GM18868 (cell line): ENCODE results near the gene TNS1.

Experiments
- ATAC-seq: cut with Tn5 transposase; IDR thresholded peaks from one replicate; pipeline ENCODE4 v1.9.1; 2021; ENCODE audit warnings: mild to moderate bottlenecking, moderate library complexity; ENCODE audit not compliant: unreplicated experiment

TNS1 gene

GRCh38 chr2:217983276-217984233 lies 19.2 kb downstream of the TNS1 start:
- no peak for ATAC-seq

GRCh38 chr2:217981971-217982370 lies 20.8 kb downstream of the TNS1 start:
- ATAC-seq: no peak

GRCh38 chr2:217981084-217981730 lies 21.6 kb downstream of the TNS1 start:
- no peak for ATAC-seq

- ATAC-seq: no peak
Observed at GRCh38 chr2:217980591-217980990, 22.2 kb downstream of the TNS1 start.

GRCh38 chr2:217980036-217980435 lies 22.8 kb downstream of the TNS1 start:
- ATAC-seq: no peak

- ATAC-seq: no peak
Observed at GRCh38 chr2:217979151-217979811, 23.5 kb downstream of the TNS1 start.

GRCh38 chr2:217978536-217979150 lies 24.2 kb downstream of the TNS1 start:
- ATAC-seq: no peak

- no peak for ATAC-seq
Observed at GRCh38 chr2:217977840-217978535, 24.8 kb downstream of the TNS1 start.

- no peak for ATAC-seq
Observed at GRCh38 chr2:217976301-217976700, 26.5 kb downstream of the TNS1 start.

GRCh38 chr2:217975626-217976025 lies 27.2 kb downstream of the TNS1 start:
- no peak for ATAC-seq

- no peak for ATAC-seq
Observed at GRCh38 chr2:217974389-217975005, 28.3 kb downstream of the TNS1 start.

GRCh38 chr2:217973008-217973787 lies 29.6 kb downstream of the TNS1 start:
- ATAC-seq: no peak

- ATAC-seq: no peak
Observed at GRCh38 chr2:217972490-217972889, 30.3 kb downstream of the TNS1 start.

GRCh38 chr2:217972037-217972436 lies 30.8 kb downstream of the TNS1 start:
- ATAC-seq: no peak

GRCh38 chr2:217971166-217971565 lies 31.6 kb downstream of the TNS1 start:
- ATAC-seq: no peak

- ATAC-seq: no peak
Observed at GRCh38 chr2:217970206-217970605, 32.6 kb downstream of the TNS1 start.

GRCh38 chr2:217969588-217969987 lies 33.2 kb downstream of the TNS1 start:
- no peak for ATAC-seq

GRCh38 chr2:217968023-217968422 lies 34.8 kb downstream of the TNS1 start:
- no peak for ATAC-seq

- no peak for ATAC-seq
Observed at GRCh38 chr2:217966423-217967070, 36.2 kb downstream of the TNS1 start.
